ENCODE results near the gene APBB2.

DNA sequence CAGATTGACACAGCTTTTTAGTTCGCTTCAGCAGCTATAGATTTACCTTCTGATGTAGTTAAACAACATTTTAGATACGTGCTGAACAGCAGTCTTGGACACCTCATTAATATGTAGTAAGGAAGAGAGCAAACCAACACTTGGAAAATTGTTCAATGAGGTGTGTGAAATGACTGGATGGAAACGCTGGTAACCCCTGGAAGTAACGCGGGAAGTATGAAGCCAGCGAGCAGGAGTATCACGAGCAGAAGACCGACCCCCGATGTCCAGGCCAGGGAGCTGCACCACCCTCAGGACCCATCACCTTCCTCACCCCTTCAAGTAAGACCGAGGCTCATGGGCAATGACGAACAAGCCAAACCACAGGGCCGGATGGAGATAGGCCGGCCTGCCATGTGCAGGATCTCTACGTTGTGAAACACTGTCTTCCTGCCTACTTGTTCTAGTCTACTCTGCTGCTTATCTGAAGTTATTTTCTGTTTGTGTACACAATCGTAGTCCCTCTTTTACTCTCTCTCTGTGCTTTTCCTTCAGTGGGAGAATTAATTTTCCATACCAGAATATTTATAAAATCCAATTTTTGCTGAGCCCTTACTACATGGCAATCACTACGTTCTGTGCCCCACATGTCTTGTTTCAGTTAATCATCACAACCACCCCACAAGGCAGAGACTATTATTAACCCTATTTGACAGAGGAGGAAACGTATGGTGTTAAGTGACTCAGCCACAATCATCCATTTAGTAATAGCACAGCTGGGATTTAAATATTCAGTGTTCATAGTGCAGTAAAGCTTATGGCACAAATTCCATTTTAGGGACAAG lies 221.7 kb downstream of the APBB2 start:
- TF ChIP-seq HNF4G (IDR thresholded peaks at IDR 0.05) = no peak
- no peak for TF ChIP-seq FOXA2 (IDR thresholded peaks at IDR 0.05)
- TF ChIP-seq, protein P1, sequence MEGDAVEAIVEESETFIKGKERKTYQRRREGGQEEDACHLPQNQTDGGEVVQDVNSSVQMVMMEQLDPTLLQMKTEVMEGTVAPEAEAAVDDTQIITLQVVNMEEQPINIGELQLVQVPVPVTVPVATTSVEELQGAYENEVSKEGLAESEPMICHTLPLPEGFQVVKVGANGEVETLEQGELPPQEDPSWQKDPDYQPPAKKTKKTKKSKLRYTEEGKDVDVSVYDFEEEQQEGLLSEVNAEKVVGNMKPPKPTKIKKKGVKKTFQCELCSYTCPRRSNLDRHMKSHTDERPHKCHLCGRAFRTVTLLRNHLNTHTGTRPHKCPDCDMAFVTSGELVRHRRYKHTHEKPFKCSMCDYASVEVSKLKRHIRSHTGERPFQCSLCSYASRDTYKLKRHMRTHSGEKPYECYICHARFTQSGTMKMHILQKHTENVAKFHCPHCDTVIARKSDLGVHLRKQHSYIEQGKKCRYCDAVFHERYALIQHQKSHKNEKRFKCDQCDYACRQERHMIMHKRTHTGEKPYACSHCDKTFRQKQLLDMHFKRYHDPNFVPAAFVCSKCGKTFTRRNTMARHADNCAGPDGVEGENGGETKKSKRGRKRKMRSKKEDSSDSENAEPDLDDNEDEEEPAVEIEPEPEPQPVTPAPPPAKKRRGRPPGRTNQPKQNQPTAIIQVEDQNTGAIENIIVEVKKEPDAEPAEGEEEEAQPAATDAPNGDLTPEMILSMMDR (IDR thresholded peaks at IDR 0.05; ENCODE audit: low read depth, low read length, missing input control) = no peak
- no peak for TF ChIP-seq GABPA (IDR thresholded peaks at IDR 0.05 in 1 of 2, conservative IDR thresholded peaks at IDR 0.05 in 1 of 2)
- no peak for TF ChIP-seq YY1 (IDR thresholded peaks at IDR 0.05)
- TF ChIP-seq, protein P2, sequence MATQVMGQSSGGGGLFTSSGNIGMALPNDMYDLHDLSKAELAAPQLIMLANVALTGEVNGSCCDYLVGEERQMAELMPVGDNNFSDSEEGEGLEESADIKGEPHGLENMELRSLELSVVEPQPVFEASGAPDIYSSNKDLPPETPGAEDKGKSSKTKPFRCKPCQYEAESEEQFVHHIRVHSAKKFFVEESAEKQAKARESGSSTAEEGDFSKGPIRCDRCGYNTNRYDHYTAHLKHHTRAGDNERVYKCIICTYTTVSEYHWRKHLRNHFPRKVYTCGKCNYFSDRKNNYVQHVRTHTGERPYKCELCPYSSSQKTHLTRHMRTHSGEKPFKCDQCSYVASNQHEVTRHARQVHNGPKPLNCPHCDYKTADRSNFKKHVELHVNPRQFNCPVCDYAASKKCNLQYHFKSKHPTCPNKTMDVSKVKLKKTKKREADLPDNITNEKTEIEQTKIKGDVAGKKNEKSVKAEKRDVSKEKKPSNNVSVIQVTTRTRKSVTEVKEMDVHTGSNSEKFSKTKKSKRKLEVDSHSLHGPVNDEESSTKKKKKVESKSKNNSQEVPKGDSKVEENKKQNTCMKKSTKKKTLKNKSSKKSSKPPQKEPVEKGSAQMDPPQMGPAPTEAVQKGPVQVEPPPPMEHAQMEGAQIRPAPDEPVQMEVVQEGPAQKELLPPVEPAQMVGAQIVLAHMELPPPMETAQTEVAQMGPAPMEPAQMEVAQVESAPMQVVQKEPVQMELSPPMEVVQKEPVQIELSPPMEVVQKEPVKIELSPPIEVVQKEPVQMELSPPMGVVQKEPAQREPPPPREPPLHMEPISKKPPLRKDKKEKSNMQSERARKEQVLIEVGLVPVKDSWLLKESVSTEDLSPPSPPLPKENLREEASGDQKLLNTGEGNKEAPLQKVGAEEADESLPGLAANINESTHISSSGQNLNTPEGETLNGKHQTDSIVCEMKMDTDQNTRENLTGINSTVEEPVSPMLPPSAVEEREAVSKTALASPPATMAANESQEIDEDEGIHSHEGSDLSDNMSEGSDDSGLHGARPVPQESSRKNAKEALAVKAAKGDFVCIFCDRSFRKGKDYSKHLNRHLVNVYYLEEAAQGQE (IDR thresholded peaks at IDR 0.05) = no peak
- TF ChIP-seq TAF1 (conservative IDR thresholded peaks at IDR 0.05) = no peak
- TF ChIP-seq EGR1 (IDR thresholded peaks at IDR 0.05; ENCODE audit: low read depth in 2 of 2) = no peak
- TF ChIP-seq JUND (IDR thresholded peaks at IDR 0.05) = no peak

All from liver (tissue), 3 donors.